Measurements from ENCODE around the gene CCIN.

Gene CCIN

DNA sequence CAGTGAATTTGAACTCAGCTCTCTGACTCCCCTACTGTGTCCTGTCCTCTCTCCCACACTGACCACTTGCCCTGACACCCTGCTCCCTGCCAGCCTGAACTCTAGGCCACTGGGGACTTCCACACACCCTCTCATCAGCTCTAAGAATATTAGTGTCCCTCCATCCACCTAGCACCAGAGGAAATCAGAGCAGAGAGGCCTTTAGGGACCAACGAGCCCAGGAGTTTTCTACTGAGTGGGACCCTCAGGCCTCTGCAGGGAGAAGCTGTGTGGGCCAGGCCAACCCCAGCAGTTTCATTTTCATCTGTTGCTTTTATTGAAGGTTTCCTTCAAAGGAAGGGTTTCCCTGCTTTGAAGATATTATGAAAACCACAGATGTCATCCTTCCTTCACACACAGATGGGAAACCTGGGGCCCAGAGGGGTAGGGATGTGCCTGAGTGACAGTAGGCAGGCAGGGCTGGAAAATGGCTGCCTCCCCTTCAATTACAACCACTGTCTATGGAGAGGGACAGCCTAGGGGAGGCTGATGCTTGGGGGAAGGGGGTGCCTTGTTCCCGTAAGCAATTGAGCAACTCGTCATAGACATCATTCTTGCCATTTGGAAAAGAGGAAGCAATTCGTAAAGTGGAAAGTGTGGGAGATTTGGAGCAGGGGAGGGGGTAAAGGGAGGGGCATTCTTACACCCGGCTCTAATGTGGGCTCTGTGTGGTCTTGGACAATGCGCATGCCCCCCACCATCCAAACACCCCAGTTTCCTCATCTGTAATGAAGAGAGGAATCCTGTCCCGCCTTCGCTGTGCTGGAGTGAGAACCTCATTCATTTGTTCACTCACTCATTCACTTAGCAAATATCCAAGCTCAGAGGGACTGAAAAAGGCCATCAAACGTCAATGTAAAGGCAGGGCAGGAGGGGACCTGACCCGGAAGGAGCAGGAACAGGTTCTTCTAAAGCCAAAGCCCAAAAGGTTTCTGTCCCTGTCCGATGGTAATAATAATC is 28.8 kb upstream of the CCIN start:
- in situ Hi-C loops (cut with HindIII; ENCODE audit: low sequenced_read_pairs): no loop called here

- in situ Hi-C loops (cut with HindIII; ENCODE audit: low sequenced_read_pairs): no loop called here
These were observed 27.9 kb upstream of the CCIN start for GRCh38 chr9:36141288-36141687.

DNA sequence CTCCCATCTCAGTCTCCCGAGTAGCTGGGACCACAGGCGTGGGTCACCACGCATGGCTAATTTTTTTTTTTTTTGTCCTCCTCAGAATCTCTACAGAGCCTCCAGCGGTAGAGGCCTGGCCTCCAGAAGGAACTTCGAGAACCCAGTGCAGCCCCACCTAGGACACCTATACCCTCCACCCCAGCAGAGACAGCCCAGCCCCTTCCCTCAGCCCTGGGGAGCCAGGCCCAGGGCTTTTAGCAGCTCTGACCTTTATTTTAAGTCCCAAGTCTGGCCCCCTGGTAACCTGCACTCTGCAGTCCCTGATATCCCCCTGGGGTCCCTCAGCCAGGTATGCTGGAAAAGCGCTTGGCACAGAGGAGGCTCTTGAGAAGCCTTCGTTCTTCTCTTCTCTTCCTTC is 27.4 kb upstream of the CCIN start:
- in situ Hi-C loops (cut with HindIII; ENCODE audit: low sequenced_read_pairs): no loop called here

DNA sequence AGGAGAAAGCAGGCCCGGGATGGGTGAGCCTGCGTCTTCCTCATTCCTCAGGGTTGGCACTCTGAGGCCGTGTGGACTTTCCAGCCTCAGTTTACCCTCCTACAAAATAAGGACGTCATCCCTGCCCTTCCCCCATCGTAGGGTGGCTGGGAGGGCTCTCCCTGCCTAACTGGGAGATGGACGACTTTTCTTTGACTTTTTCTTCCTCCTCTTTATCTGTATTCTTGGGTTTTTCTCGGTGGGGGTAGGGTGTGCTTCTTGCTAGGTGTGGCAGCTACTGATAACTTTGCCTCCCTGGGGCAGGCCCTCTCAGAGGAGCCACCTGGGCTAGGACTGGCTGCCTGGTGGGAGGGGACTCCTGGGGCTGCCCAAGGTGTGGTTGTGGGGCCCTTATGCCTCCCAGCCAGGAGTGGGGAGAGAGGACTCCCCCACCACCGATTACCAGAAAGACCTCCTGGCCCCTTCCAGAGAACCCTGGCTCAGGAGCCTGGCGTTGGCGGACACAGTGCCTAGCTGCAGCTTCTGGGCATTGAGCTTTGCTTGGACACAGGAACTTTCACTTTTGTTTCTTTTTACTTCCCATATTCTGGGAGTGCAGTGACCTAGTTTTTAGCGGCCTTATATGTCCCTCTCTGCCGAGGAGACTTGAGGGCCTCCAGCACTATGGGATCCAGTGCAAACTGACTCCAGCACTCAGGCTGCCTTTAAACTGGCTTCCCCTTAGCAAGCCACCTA is 26.5 kb upstream of the CCIN start:
- in situ Hi-C loops (cut with HindIII; ENCODE audit: low sequenced_read_pairs): no loop called here

GRCh38 chr9:36143245-36143641 is 25.9 kb upstream of the CCIN start:
- in situ Hi-C loops (cut with HindIII; ENCODE audit: low sequenced_read_pairs): no loop called here

- in situ Hi-C loops (cut with HindIII; ENCODE audit: low sequenced_read_pairs): no loop called here
These were observed 24.6 kb upstream of the CCIN start for GRCh38 chr9:36144309-36145232.

- in situ Hi-C loops (cut with HindIII; ENCODE audit: low sequenced_read_pairs): no loop called here
These were observed 23.2 kb upstream of the CCIN start for GRCh38 chr9:36145970-36146369.

- in situ Hi-C loops (cut with HindIII; ENCODE audit: low sequenced_read_pairs): no loop called here
These were observed 22.5 kb upstream of the CCIN start for GRCh38 chr9:36146651-36147050.

DNA sequence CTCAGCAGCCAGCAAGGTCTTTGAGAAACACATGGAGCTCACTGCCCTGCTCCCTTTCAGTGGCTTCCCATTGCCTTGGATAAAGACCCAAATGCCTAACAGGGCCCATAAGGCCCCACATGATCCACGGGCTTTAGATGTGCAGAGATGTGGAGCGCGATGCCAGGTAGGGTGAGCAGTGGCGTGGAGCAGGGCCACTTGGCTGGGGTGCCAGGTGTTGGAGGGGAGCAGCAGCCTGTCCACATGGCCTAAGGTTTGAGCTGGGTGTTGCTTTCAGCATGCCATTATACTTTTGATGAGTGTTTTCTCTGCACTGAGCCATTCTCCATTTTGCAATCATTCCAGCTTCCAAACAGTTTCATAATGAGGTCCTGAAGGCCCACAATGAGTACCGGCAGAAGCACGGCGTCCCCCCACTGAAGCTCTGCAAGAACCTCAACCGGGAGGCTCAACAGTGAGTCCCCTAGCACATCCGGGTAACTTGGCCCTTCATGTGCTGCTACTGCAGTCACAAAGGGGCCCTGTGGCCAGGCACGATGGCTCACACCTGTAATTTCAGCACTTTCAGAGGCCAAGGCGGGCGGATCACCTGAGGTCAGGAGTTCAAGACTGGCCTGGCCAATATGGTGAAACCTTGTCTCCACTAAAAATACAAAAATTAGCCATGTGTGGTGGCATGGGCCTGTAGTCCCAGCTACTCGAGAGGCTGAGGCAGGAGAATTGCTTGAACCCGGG is 21.6 kb upstream of the CCIN start:
- in situ Hi-C loops (cut with HindIII; ENCODE audit: low sequenced_read_pairs): no loop called here

DNA sequence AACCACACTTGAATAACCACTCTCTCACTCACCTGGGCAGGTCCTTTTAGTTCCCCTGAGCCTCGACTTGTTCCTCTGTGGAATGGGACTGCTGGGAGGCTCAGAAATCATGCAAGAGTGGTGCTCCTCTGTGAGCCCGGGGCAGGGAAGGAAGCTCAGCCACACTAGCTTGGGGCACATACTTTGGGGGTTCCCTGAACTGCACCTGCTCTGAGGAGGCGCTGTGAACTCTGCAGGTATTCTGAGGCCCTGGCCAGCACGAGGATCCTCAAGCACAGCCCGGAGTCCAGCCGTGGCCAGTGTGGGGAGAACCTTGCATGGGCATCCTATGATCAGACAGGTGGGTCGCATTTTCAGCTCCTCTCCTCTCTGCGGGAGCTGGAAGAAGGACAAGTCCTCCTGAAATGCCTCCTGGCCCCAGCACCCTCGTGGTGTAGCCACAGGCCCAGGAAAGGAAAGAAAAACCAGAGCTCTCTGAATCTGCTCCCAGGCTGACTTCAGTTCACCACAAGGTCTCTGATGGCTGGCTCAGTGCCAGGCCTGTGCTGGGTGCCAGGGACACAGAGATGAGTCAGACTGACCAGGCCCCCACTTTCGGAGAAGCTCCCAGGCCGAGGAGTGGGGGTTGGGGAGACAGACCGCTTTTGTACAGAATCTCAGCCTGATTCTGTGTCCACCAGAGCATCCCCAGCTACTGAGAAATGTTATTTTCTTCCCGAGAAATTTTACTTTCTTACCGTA is 20.7 kb upstream of the CCIN start:
- in situ Hi-C loops (cut with HindIII; ENCODE audit: low sequenced_read_pairs): no loop called here

- in situ Hi-C loops (cut with HindIII; ENCODE audit: low sequenced_read_pairs): no loop called here
These were observed 20.0 kb upstream of the CCIN start for GRCh38 chr9:36149197-36149596.

DNA sequence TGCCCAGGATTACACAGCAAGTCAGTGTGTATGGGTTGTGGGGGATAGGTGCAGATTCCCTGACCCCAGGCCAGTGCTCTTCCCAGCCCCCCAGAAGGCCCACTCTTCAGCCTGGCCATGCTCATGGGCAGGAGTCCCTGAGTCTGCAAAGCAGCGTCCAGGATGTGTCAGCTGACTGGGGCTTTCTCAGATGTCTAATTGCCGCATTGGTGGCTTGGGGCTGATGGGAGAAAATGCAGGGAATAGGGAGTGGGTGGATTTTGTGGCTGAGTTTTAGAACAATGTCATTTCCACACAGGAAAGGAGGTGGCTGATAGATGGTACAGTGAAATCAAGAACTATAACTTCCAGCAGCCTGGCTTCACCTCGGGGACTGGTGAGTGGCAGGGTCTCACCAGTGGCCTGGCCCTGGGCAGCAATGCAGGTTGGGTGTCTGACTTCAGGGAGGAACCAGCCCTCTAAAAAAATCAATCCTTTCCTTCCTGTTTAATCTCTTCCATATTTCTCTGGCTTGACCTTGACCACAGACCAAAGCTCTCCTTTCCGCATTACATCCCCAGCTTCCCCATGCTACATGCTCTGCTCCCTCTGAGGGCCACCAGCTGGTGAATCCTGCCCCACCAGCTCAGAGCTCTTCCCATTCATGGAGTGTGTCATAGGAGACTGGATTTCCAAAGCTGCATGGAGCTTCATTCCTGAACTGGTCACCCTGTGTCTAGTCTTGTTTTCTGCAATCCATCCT is 18.4 kb upstream of the CCIN start:
- in situ Hi-C loops (cut with HindIII; ENCODE audit: low sequenced_read_pairs): no loop called here

DNA sequence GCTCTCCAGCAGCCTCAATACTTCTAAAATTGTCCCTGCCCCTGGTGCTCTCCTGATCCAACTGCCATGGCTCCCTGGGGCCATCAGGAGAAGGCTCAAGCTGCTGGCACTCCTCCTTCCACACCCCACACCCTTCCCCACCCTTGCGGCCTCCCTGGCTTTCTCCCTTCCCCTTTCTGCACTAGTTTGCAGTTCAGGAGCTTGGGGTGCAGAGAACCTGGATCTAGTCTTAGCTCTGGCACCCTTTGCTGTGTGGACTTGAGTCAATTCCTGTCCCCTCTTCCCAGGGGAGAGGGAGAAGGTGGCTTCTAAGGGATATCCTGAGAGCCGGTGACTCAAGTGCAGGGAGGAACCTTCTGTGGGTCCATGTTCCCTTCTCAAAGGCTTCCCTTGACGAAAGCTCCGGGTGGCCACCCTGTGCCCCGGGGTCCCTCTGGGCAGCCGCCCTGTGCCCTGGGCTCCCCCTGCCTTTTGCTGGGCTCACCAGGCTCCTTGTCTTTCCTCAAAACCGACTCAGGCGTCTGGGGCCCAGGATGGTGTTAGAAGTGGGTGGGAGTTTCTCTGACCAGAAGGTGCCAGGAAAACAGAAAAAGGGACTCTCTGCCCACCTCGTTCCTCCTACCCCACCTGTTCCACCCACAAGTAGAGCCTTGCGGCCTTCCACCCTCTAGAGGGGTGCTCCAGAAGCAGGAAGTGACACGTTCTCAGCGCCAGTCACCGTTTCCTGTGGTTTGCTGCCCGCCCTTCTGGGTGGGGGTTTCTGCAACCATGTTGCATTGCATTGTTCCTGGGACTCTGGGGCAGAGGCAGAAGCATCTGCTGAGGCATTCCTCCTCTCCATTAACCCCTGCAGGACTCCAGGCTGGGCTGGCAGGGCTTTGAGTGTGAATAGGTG is 17.6 kb upstream of the CCIN start:
- in situ Hi-C loops (cut with HindIII; ENCODE audit: low sequenced_read_pairs): no loop called here

- in situ Hi-C loops (cut with HindIII; ENCODE audit: low sequenced_read_pairs): no loop called here
These were observed 16.3 kb upstream of the CCIN start for GRCh38 chr9:36152741-36153438.

- in situ Hi-C loops (cut with HindIII; ENCODE audit: low sequenced_read_pairs): no loop called here
These were observed 15.4 kb upstream of the CCIN start for GRCh38 chr9:36153746-36154145.

GRCh38 chr9:36154331-36154952 is 14.7 kb upstream of the CCIN start:
- in situ Hi-C loops (cut with HindIII; ENCODE audit: low sequenced_read_pairs): no loop called here

GRCh38 chr9:36156116-36156515 is 13.1 kb upstream of the CCIN start:
- in situ Hi-C loops (cut with HindIII; ENCODE audit: low sequenced_read_pairs): no loop called here

Measured in endothelial cell of hepatic sinusoid (primary cell).